K562 (cell line): Measurements from ENCODE around the gene ZNF428. TPM values are rescaled to one million over a fixed set of nuclear protein-coding genes. Genes with fewer than 3 reads are reported as not detected.

Experiments used
- CTBP1 ChIP-seq: fragments of 450-650 bp; IDR thresholded peaks from 2 replicates; pipeline ENCODE4 v1.6.1; 2016; ENCODE audit warnings: borderline replicate concordance
- ELF2 ChIP-seq: fragments of 250-450 bp; sonication (Bioruptor Pico); IDR thresholded peaks from 2 replicates; pipeline ENCODE4 v1.5.0; 2021; ENCODE audit warnings: mild to moderate bottlenecking
- HMG20A ChIP-seq: fragments of 450-650 bp; formaldehyde crosslinking; conservative IDR thresholded peaks from 2 replicates; pipeline ENCODE4 v1.4.0; 2020; ENCODE audit warnings: mild to moderate bottlenecking, mixed read lengths
- MBD2 ChIP-seq: sonication (generic); IDR thresholded peaks from 2 replicates; pipeline ENCODE4 v1.6.1; 2016; ENCODE audit warnings: low read depth, borderline replicate concordance
- NR1H2 ChIP-seq: sonication (generic); formaldehyde crosslinking; IDR thresholded peaks from 2 replicates; pipeline ENCODE4 v1.4.0; 2020; ENCODE audit warnings: mild to moderate bottlenecking, missing genetic modification reagents
- SMARCA5 ChIP-seq: fragments of 450-650 bp; IDR thresholded peaks from 2 replicates; pipeline ENCODE4 v1.6.1; 2016
- SRSF7 ChIP-seq: fragments of 200-400 bp; formaldehyde crosslinking; optimal IDR thresholded peaks from 2 replicates; pipeline ENCODE3; 2017; ENCODE audit warnings: mild to moderate bottlenecking, low read depth, low read length
- STAT6 ChIP-seq: sonication (generic); formaldehyde crosslinking; IDR thresholded peaks from 2 replicates; pipeline ENCODE4 v1.8.1; 2023; ENCODE audit warnings: mild to moderate bottlenecking, missing genetic modification reagents
- TBP ChIP-seq: optimal IDR thresholded peaks from 2 replicates; pipeline ENCODE3; 2011; ENCODE audit warnings: low read depth, low read length, improper control_type of control experiment
- VEZF1 ChIP-seq: fragments of 200-800 bp; sonication (Bioruptor generic); IDR thresholded peaks from 2 replicates; pipeline ENCODE4 v1.6.1; 2017; ENCODE audit warnings: missing genetic modification characterization, missing compliant biosample characterization
- ZC3H4 ChIP-seq: sonication (generic); formaldehyde crosslinking; IDR thresholded peaks from 2 replicates; pipeline ENCODE4 v1.9.0; 2021; ENCODE audit warnings: missing genetic modification reagents, borderline replicate concordance
- ZNF143 ChIP-seq: sonication (generic); formaldehyde crosslinking; IDR thresholded peaks from 2 replicates; pipeline ENCODE4 v1.9.0; 2022; ENCODE audit warnings: mild to moderate bottlenecking, missing genetic modification reagents
- ZNF717 ChIP-seq: fragments of 250-450 bp; sonication (Bioruptor Pico); IDR thresholded peaks from 2 replicates; pipeline ENCODE4 v1.5.0; 2021
- polyA plus RNA-seq, 8 experiments: library from polyadenylated mRNA; depleted of rRNA in 4 of 8; stranded (reverse) in 5 of 8; unstranded in 3 of 8; fragments of >200 nt; fragmentation: Nextera tagmentation in 2 of 8; fragmentation: Illumina TruSeq in 1 of 8; extraction: Ambion mirVana in 2 of 8; extraction: Trizol in 1 of 8; gene quantifications; 2 replicates each; pipeline versions ENCODE4 v1.2.1 to v1.2.3, GENCODE V29; 2011 to 2014; ENCODE audit warnings: inconsistent platforms in 1 of 8, missing spikeins in 1 of 8
- total RNA-seq, 7 experiments: library from RNA; depleted of rRNA in 6 of 7; stranded (reverse); fragments of >200 nt in 6 of 7; fragmentation: Illumina TruSeq in 2 of 7; extraction: Trizol in 2 of 7; gene quantifications; 2 replicates each; pipeline versions ENCODE4 v1.2.1 to v1.2.3, GENCODE V29; 2011 to 2021; ENCODE audit warnings: low replicate concordance in 1 of 7
- TF ChIP-seq, protein P1 (sequence below): IDR thresholded peaks from 2 replicates; pipeline ENCODE4 v1.6.1; 2016; ENCODE audit warnings: missing genetic modification characterization, missing compliant biosample characterization
- TF ChIP-seq, protein P2 (sequence below): fragments of 450-650 bp; IDR thresholded peaks from 2 replicates; pipeline ENCODE4 v1.6.1; 2016

ZNF428 gene
- total and polyA plus RNA-seq, 9 of the 15 experiments (the other 6 are each of a cell fraction or from before 2014, with no cell fraction given), result 0.15 to 85.7 (median 15.9) TPM

DNA sequence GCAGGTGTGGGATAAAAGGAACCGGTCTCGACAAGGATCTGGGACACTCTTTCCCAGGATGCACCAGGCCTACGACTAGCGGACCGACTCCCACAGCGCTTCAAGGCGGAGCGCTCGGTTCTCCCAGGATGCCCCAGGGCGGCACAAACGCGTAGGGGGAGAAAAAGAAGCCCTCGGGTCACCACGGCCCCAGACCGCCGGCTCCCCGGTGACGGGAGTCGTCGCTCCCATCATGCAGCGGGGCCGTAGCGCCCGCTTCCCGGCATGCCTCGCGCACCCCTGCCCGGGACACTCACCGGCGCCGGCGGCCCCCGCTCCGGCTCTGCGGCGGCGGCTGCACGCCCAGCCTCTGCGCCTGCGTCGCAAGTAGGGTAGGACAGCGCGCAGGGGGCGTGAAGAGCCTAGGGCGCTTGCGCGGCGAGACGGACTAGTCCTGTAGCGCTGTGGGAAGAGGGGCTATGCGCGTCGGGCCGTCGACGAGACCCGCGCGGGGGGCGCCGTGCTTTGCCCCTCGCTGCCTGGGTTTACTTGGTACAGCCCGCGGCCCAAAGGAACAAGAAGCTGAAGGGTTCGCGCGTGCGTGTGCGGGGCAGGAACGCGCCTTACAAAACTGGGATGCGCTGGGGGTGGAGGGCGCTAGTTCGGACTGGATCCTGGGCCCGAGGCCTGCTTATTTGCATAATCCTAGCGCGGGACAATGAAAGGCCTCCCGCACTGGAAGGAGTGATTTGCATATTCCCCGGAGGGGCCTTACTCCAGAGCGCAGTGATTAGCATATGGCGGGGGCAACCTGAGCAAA lies at the start of gene ZNF428 (continued):
- peak; percentile 73 for TF ChIP-seq VEZF1 (CRISPR knock-in tag)
- TF ChIP-seq CTBP1, result peak; percentile 89
- no peak for TF ChIP-seq ZNF717 (CRISPR knock-in tag)
- TF ChIP-seq ZC3H4 (CRISPR knock-in tag), result no peak; the same call in 1 of the 2 replicates
- TF ChIP-seq NR1H2, result no peak
- TF ChIP-seq SRSF7, result no peak
- TF ChIP-seq, protein P1, sequence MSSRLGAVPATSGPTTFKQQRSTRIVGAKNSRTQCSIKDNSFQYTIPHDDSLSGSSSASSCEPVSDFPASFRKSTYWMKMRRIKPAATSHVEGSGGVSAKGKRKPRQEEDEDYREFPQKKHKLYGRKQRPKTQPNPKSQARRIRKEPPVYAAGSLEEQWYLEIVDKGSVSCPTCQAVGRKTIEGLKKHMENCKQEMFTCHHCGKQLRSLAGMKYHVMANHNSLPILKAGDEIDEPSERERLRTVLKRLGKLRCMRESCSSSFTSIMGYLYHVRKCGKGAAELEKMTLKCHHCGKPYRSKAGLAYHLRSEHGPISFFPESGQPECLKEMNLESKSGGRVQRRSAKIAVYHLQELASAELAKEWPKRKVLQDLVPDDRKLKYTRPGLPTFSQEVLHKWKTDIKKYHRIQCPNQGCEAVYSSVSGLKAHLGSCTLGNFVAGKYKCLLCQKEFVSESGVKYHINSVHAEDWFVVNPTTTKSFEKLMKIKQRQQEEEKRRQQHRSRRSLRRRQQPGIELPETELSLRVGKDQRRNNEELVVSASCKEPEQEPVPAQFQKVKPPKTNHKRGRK (tag), result no peak
- TF ChIP-seq, protein P2, sequence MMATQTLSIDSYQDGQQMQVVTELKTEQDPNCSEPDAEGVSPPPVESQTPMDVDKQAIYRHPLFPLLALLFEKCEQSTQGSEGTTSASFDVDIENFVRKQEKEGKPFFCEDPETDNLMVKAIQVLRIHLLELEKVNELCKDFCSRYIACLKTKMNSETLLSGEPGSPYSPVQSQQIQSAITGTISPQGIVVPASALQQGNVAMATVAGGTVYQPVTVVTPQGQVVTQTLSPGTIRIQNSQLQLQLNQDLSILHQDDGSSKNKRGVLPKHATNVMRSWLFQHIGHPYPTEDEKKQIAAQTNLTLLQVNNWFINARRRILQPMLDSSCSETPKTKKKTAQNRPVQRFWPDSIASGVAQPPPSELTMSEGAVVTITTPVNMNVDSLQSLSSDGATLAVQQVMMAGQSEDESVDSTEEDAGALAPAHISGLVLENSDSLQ, result no peak; the same call in 1 of the 2 replicates
- peak; percentile 83; the same call in 1 of the 2 replicates for TF ChIP-seq STAT6 (CRISPR knock-in tag)
- no peak for TF ChIP-seq HMG20A
- TF ChIP-seq ELF2, result no peak
- peak; percentile 66 for TF ChIP-seq TBP
- TF ChIP-seq SMARCA5, result no peak
- TF ChIP-seq MBD2, result no peak; the same call in 1 of the 2 replicates
- peak; percentile 87 for TF ChIP-seq ZNF143
